IPS-18a (cell line): ENCODE measurements around the gene RASGRF2.

ENCODE experiments used
- H3K27ac ChIP-seq: one replicate; pipeline ENCODE4 v1.5.1; 2013; ENCODE audit warnings: low read length
- H3K27me3 ChIP-seq: one replicate; pipeline ENCODE4 v1.6.1; 2013; ENCODE audit warnings: mild to moderate bottlenecking, low read length; ENCODE audit not compliant: control insufficient read depth, insufficient read depth
- H3K36me3 ChIP-seq: one replicate; pipeline ENCODE4 v1.6.1; 2013; ENCODE audit warnings: low read depth, low read length; ENCODE audit not compliant: control insufficient read depth
- H3K4me1 ChIP-seq: one replicate; pipeline ENCODE4 v1.6.1; 2013; ENCODE audit warnings: low read depth, low read length; ENCODE audit not compliant: control insufficient read depth
- H3K4me3 ChIP-seq: one replicate; pipeline ENCODE4 v1.5.1; 2013; ENCODE audit warnings: low read length
- H3K9ac ChIP-seq: one replicate; pipeline ENCODE4 v1.6.1; 2013; ENCODE audit warnings: mild to moderate bottlenecking, low read length, moderate library complexity
- H3K9me3 ChIP-seq: one replicate; pipeline ENCODE4 v1.6.1; 2013; ENCODE audit warnings: low read depth, low read length; ENCODE audit not compliant: control insufficient read depth

Gene RASGRF2

DNA sequence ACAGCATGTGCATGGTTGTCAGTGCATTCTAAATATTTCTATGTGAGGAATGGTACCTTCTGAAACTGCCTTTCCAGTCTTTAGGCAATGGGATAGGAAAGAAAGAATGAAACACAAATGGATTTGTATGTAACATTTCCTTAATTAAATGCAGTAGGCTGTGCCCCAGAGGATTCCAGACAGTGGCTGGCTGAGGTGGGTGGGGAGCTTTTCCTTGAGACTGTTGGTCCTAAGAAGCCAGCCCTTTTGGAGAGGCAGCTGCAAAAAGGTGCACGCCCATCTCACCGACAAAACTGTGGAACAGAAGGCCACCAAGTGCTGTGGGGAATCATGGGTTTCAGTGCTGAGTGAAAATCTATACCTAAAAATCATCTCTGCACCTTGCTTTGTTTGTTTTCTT is 266.1 kb downstream of the RASGRF2 start:
- Histone ChIP-seq H3K27ac (no peak overlapping the region), H3K36me3 (no peaks in the 10 kb centered on the region), H3K4me1 (no peaks in the 10 kb centered on the region), H3K27me3 (no peaks in the 10 kb centered on the region), H3K9ac (no peak overlapping the region), H3K4me3 (no peak overlapping the region), H3K9me3 (no peaks in the 10 kb centered on the region)

DNA sequence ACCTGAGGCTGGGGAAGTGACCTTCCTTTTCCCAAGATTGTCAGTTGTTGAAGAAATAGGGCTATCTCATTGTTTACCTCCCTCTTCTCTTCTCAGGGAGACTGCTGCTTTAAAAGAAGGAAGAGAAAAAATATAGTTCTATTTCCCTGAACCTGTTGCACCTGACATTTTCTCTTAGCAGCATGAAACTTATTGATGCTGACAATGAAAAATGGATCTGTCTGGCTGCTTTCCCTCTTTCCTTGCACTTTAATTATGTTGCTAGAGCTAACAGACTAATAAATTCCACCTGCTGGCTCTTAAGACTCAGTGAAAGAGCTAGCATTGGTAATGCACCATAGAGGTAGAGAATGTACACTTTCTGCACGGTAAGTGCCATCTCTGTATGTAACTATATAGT is 266.8 kb downstream of the RASGRF2 start:
- Histone ChIP-seq H3K4me3 (no peak overlapping the region), H3K27ac (no peak overlapping the region), H3K4me1 (no peaks in the 10 kb centered on the region), H3K9me3 (no peaks in the 10 kb centered on the region), H3K36me3 (no peaks in the 10 kb centered on the region), H3K27me3 (no peaks in the 10 kb centered on the region), H3K9ac (no peak overlapping the region)

DNA sequence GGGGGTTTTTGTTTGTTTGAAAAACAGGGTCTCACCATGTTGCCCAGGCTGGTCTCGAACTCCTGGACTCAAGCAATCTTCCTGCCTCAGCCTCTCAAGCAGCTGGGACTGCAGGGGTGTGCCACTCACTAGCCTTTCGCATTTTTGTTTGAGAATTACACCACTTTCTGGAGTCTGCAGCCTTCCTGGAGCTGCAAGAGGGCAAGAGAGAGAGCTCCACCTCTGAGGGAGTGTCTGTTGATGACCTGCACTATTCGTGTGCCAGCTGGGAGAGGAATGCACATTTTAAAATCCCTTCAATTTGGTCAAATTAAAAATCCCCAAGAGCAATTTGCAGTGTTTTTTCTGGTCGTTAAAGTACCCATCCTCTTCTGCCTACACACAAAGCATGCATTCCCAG is 267.9 kb downstream of the RASGRF2 start:
- Histone ChIP-seq H3K27me3 (no peaks in the 10 kb centered on the region), H3K4me3 (no peak overlapping the region), H3K9ac (no peak overlapping the region), H3K4me1 (peaks cover 6% of the 10 kb centered on the region), H3K36me3 (no peaks in the 10 kb centered on the region), H3K9me3 (no peaks in the 10 kb centered on the region), H3K27ac (no peak overlapping the region)

DNA sequence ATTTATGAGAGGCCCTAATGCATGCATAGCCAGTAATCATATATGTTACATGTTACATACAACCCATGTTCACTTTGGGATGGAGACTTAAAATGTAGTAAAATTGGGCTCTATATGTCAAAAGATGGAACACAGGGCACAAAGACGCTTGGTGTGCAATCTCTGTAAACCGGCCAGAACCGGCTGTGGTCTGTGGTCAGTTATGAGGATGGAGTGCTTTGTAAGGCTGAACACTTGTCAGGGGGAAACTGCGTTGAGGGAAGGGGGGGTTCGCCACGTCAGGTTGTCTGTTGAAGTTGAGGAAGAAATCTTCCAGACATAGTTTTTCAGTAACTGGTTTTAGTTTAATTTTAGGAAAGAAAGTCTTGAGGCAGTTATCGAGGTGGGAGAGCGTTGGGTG is 270.3 kb downstream of the RASGRF2 start:
- H3K27me3 ChIP-seq, result no peaks in the 10 kb centered on the region
- no peak overlapping the region for H3K4me3 ChIP-seq
- peaks cover 23% of the 10 kb centered on the region for H3K4me1 ChIP-seq

DNA sequence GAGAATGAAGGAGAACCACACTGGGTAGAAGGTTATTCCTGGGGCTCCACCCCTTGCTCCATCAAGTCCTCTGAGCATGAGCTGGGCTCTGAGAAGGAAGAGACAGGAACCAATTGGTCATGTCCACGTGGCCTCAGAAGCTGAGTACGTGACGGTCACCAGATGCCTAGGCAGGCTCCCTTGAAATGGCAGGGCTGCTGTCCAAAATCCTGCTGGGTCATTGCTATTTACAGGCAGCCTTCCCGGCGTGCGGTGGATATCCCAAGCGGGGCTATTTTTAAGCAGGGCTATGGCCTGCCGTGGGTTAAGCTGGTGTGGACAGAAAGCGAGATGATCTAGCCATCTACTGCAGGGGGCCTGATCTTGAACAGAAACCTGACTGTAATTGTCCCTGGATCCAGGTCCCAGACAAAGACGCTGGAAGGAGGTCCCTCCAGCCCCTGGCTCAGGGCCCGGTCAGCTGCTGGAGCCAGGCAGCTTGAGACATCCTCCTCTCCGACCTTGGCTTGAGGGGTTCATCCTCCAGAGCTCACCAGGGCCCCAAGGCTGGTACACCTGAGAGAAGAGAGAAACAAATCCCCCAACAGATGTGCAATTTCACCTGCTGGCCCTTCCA is 272.4 kb downstream of the RASGRF2 start:
- H3K9me3 ChIP-seq, result no peaks in the 10 kb centered on the region
- H3K4me3 ChIP-seq, result peak overlapping the region; percentile 85
- peaks cover 23% of the 10 kb centered on the region for H3K4me1 ChIP-seq
- no peak overlapping the region for H3K9ac ChIP-seq
- H3K27me3 ChIP-seq, result no peaks in the 10 kb centered on the region
- peaks cover 5% of the 10 kb centered on the region for H3K36me3 ChIP-seq
- no peak overlapping the region for H3K27ac ChIP-seq

More for the DNA sequence above, 270.3 kb downstream of the RASGRF2 start:
- H3K9me3 ChIP-seq, result no peaks in the 10 kb centered on the region
- H3K9ac ChIP-seq, result no peak overlapping the region
- H3K36me3 ChIP-seq, result peaks cover 2% of the 10 kb centered on the region
- H3K27ac ChIP-seq, result no peak overlapping the region

DNA sequence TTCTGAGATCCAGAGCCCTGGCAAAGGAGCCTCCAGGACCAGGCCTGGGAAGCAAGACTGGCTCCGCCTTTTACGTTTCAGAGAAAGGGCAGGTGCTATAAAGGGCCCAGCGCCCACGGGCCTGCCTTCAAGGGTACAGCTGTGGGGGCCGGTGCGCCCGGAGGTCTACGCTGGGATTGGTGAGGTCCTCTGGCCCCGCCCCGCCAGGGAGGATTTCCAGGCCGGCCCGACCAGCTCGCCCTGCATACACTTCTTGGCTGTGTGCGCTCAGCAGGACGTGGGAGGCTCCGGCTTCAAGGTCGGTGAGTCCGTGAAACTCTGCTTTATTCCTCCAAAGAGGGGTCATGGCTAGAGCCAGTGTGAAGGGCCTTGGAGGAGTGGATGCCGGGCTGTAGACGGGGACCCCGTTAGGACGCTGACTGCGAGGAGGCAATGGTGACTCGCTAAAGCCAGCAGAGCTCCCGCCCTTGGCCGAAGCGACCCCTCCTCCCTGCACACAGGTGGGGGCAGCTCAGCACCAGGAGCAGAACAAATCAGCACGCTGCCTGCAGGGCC is 273.0 kb downstream of the RASGRF2 start, which contains the start of gene CKMT2:
TSS of gene CKMT2 (plus strand) at position 243 of the 555 bp plus-strand sequence. CDS start 17,811 bp downstream, outside the sequence.
- H3K27ac ChIP-seq, result peak within 1 kb of the TSS; percentile 47
- H3K36me3 ChIP-seq, result peaks cover 5% of the 10 kb centered on the region
- no peaks in the 10 kb centered on the region for H3K27me3 ChIP-seq
- H3K9me3 ChIP-seq, result no peaks in the 10 kb centered on the region
- H3K9ac ChIP-seq, result peak within 1 kb of the TSS; percentile 65
- H3K4me3 ChIP-seq, result peak within 1 kb of the TSS; percentile 85
- peaks cover 23% of the 10 kb centered on the region for H3K4me1 ChIP-seq

DNA sequence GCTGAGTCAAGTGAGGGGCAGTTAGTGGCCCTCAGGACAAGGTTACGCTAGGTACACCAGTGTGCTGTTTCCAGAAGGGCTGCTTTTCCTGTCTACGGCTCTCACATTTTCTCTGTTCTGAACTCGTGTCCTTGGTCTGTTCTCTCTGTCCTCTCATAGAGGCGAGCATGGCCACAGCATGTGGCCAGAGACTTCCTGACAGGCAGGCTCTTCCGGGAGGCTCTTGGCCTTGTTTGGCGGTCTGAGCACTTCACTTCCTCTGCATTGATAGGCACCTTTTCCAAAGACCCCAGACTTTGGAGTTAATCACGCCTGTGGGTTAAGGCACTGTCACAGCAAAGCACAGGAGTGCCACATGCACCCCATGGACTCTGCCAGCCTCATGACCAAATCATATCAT is 274.1 kb downstream of the RASGRF2 start:
- Histone ChIP-seq H3K36me3 (peaks cover 5% of the 10 kb centered on the region), H3K27ac (no peak overlapping the region), H3K9me3 (no peaks in the 10 kb centered on the region), H3K4me3 (no peak overlapping the region), H3K9ac (peak overlapping the region; percentile 65), H3K4me1 (peaks cover 23% of the 10 kb centered on the region), H3K27me3 (no peaks in the 10 kb centered on the region)

DNA sequence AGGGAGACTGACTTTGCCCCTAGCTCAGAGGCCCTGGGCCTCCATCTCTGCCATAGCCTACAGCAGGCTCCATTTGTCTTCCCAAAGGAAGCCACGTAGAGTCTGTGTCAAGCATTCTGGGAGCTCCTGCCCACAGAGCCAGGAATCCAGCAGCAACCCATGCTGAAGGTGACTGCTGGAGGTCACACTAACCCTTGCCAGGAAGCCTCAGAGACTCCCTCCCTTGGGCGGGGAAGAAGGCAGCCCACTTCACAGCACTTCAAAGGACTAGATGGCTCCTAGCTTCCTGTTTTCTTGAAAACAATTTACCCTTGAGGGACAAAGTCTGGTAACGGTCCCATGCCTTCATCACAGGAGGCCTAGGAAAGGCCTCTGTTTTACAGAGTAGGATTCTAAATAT is 274.6 kb downstream of the RASGRF2 start:
- no peak overlapping the region for H3K4me3 ChIP-seq
- peaks cover 23% of the 10 kb centered on the region for H3K4me1 ChIP-seq
- no peaks in the 10 kb centered on the region for H3K9me3 ChIP-seq
- peaks cover 5% of the 10 kb centered on the region for H3K36me3 ChIP-seq
- no peaks in the 10 kb centered on the region for H3K27me3 ChIP-seq
- no peak overlapping the region for H3K27ac ChIP-seq
- H3K9ac ChIP-seq, result no peak overlapping the region

DNA sequence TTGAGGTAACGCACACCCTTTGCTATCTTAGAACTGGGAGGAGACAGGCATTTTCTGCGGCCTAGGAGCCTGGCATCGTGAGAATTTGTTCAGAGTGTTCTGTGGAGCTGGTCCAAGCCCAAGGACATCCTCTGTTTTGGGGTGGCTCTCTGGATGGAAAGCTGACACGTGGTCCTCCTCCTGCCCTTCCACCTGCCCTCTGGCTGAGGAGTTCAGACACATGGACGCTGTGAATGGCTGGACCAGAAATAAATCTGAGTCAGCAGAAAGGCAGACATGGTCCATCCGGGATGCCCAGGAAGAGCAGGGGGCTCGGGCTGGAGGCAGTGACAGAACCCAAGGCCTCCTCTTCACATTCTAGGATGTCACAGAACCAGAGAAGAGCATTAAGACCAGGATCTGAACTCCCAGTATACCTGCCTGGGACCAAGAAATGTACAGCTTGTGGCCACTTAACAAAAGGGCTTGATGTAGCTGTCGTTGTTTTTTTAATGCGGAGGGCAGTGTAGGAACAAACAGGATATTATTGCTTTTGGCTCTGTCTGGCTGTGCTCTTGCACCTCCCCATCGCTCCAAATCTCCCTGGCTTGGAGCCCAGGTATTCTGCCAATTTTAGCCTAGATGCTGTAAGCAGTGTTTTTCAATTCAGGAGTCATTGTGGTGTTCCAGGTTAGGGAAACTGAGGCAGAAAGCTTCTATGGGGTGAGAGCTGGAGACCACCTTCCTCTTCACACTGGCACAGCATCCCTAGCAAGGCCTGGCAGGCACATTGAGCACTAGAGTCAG is 275.3 kb downstream of the RASGRF2 start:
- no peak overlapping the region for H3K27ac ChIP-seq
- peaks cover 5% of the 10 kb centered on the region for H3K36me3 ChIP-seq
- H3K9me3 ChIP-seq, result no peaks in the 10 kb centered on the region
- H3K9ac ChIP-seq, result no peak overlapping the region
- no peaks in the 10 kb centered on the region for H3K27me3 ChIP-seq
- H3K4me3 ChIP-seq, result no peak overlapping the region
- peaks cover 23% of the 10 kb centered on the region for H3K4me1 ChIP-seq

DNA sequence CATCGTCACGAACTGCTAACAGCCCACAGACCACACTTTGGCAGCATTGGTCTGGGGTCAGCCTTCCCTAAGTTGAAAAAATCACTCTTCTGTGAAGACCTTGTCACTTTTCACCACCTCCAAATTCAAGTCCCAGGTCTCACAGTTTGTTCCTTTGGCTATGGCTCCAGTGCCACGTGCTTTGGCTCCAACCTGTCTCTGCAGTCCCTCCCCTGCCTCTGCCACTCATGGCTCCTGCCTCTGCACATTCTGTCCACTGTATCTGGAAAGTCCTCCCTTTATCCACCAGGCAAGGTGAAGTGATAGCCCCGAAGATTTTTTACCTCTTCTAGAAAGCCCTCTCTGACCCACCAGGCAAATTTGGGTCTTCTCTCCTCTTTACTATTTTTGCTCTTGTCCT is 278.3 kb downstream of the RASGRF2 start:
- Histone ChIP-seq H3K36me3 (peaks cover 5% of the 10 kb centered on the region), H3K27ac (no peak overlapping the region), H3K4me3 (no peak overlapping the region), H3K27me3 (no peaks in the 10 kb centered on the region), H3K9ac (no peak overlapping the region), H3K9me3 (no peaks in the 10 kb centered on the region), H3K4me1 (peaks cover 17% of the 10 kb centered on the region)

DNA sequence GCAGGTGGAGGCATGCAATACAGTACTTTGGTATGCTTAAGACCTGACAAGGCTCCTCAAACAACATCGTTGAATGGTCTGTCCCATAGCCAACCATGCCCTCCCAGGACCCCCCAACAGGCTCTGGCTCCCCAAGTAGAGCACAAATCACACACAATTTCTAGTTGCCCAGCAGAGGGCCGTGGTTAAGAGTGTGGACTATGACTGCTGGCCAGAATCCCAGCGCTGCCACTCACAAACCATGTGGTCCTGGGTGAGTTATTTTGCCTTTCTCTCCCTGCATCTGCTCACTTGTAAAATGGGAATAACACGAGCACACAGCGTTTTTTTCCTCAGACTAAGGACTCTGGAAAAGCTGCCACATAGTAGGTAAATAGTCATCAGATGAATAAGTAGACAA is 279.4 kb downstream of the RASGRF2 start:
- Histone ChIP-seq H3K9ac (no peak overlapping the region), H3K27me3 (no peaks in the 10 kb centered on the region), H3K36me3 (peaks cover 5% of the 10 kb centered on the region), H3K4me1 (peaks cover 5% of the 10 kb centered on the region), H3K9me3 (no peaks in the 10 kb centered on the region), H3K27ac (no peak overlapping the region), H3K4me3 (no peak overlapping the region)
